Immature natural killer cell (primary cell): Measurements from ENCODE around the gene HGS. TPM values are rescaled to one million over a fixed set of nuclear protein-coding genes. Genes with fewer than 3 reads are reported as not detected.
A peak's percentile ranks its signal among the peaks of the same experiment; 100 is the strongest.
"Not testable (repeated sequence)": the region's sequence is repeated elsewhere in the genome, so short reads cannot be mapped to it uniquely, and the experiment has no call there.

Experiments used
- DNase-seq, 3 donors: peaks; one replicate each; pipeline ENCODE4 v3.0.0; 2022; ENCODE audit warnings: mixed read lengths in 1 of 3
- H3K27ac Mint-ChIP-seq, 6 donors: one replicate each; pipeline ENCODE4 v1.8.0; 2020; ENCODE audit warnings: mixed read lengths in 6 of 6, mild to moderate bottlenecking in 5 of 6, inconsistent platforms in 4 of 6, moderate library complexity in 3 of 6
- H3K27me3 Mint-ChIP-seq, 3 donors: one replicate each; pipeline ENCODE4 v1.8.0; 2020 to 2021; ENCODE audit warnings: low read depth in 3 of 3, mild to moderate bottlenecking in 3 of 3, mixed read lengths in 3 of 3, moderate library complexity in 3 of 3, inconsistent platforms in 1 of 3
- H3K36me3 Mint-ChIP-seq, 3 donors: one replicate each; pipeline ENCODE4 v1.8.0; 2020; ENCODE audit warnings: mixed read lengths in 3 of 3, inconsistent platforms in 2 of 3, mild to moderate bottlenecking in 2 of 3
- H3K4me1 Mint-ChIP-seq, 2 donors: one replicate each; pipeline ENCODE4 v1.8.0; 2020; ENCODE audit warnings: inconsistent platforms in 2 of 2, mild to moderate bottlenecking in 2 of 2, mixed read lengths in 2 of 2, moderate library complexity in 1 of 2
- H3K4me3 Mint-ChIP-seq, 5 donors: one replicate each; pipeline ENCODE4 v1.8.0; 2020; ENCODE audit warnings: mild to moderate bottlenecking in 5 of 5, mixed read lengths in 5 of 5, inconsistent platforms in 3 of 5, moderate library complexity in 3 of 5
- H3K9me3 Mint-ChIP-seq, 6 donors: one replicate each; pipeline ENCODE4 v1.8.0; 2020; ENCODE audit warnings: mild to moderate bottlenecking in 6 of 6, mixed read lengths in 6 of 6, inconsistent platforms in 4 of 6, moderate library complexity in 3 of 6
- polyA plus RNA-seq, 3 donors: library from polyadenylated mRNA; unstranded; fragments of 300-500 nt; fragmentation: Illumina TruSeq; gene quantifications; one replicate each; pipeline ENCODE4 v1.2.3, GENCODE V29; 2021

Gene HGS
- polyA plus RNA-seq, 3 donors from 2014 or later, result 12.4 to 40.4 (median 17.3) TPM

- Mint-ChIP-seq H3K27me3 (peaks cover 0 to 5% (median 0%) of the 10 kb centered on the region in 3 donors), H3K9me3 (no peaks in the 10 kb centered on the region), H3K4me1 (peaks cover 0 to 2% of the 10 kb centered on the region in 2 donors), H3K36me3 (no peaks in the 10 kb centered on the region), H3K4me3 (no peak overlapping the region), H3K27ac (no peak overlapping the region)
- DNase-seq, result no peak
Observed at GRCh38 chr17:81734405-81735263, 50.8 kb downstream of the HGS start.

GRCh38 chr17:81735264-81736102 is 51.7 kb downstream of the HGS start:
- Mint-ChIP-seq H3K4me3 (peak overlapping the region in 1 of 5 donors; percentile 57), H3K4me1 (peaks cover 0 to 2% of the 10 kb centered on the region in 2 donors), H3K27me3 (peaks cover 0 to 5% (median 0%) of the 10 kb centered on the region in 3 donors), H3K27ac (no peak overlapping the region), H3K9me3 (no peaks in the 10 kb centered on the region), H3K36me3 (no peaks in the 10 kb centered on the region)
- DNase-seq, result no peak

- Mint-ChIP-seq H3K4me3 (no peak overlapping the region), H3K27me3 (peaks cover 0 to 5% (median 2%) of the 10 kb centered on the region in 3 donors), H3K27ac (no peak overlapping the region), H3K4me1 (peaks cover 0 to 4% of the 10 kb centered on the region in 2 donors), H3K9me3 (no peaks in the 10 kb centered on the region), H3K36me3 (no peaks in the 10 kb centered on the region)
- no peak for DNase-seq
Observed at GRCh38 chr17:81737947-81738800, 54.4 kb downstream of the HGS start.

DNA sequence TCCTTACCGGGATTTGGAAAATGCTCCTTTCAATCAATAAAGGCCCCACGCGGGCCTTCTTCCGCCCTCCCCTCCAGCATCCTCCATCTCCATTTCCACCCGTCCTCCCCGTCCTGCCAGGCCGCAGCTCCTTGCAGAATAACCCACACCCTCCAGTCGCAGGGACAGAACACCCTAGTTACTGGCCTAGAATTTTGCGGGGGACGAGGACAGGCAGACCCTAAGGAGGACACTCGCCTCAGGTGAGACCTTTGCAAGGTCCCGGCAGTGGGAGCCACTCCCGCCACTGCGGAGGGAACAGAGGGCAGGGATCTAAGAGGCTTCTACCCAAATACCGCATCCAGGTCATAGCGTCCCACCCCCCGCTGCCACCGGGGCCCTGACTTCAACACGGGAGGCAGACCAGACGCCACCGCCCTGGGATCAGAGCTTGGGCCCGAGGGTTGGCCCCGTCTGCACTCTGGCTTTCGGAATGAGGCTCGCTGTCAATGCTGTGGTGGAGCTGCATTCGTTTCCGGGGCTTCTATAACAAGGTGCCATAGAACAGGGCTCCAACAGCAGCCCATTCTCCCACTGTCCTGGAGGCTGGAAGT is 55.1 kb downstream of the HGS start:
- DNase-seq, result no peak
- no peaks in the 10 kb centered on the region for H3K36me3 Mint-ChIP-seq
- no peak overlapping the region for H3K27ac Mint-ChIP-seq
- H3K27me3 Mint-ChIP-seq, result peaks cover 0 to 4% (median 2%) of the 10 kb centered on the region in 3 donors
- H3K4me1 Mint-ChIP-seq, result peaks cover 0 to 4% of the 10 kb centered on the region in 2 donors
- no peaks in the 10 kb centered on the region for H3K9me3 Mint-ChIP-seq
- no peak overlapping the region for H3K4me3 Mint-ChIP-seq

DNA sequence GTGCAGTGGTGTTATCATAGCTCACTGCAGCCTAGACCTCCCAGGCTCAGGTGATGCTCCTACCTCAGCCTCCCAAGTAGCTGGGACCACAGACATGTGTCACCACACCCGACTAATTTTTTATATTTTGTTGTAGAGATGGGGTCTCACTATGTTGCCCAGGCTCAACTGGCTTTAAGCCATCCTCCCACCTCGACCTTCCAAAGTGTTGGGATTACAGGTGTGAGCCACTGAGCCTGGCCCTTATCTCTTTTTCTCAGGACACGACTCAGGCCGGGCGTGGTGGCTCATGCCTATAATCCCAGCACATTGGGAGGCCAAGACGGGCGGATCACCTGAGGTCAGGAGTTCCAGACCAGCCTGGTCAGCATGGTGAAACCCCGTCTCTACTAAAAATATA is 55.8 kb downstream of the HGS start:
- not testable (repeated sequence) for H3K9me3 Mint-ChIP-seq, H3K27me3 Mint-ChIP-seq, DNase-seq, H3K4me3 Mint-ChIP-seq, H3K4me1 Mint-ChIP-seq, H3K36me3 Mint-ChIP-seq, H3K27ac Mint-ChIP-seq

DNA sequence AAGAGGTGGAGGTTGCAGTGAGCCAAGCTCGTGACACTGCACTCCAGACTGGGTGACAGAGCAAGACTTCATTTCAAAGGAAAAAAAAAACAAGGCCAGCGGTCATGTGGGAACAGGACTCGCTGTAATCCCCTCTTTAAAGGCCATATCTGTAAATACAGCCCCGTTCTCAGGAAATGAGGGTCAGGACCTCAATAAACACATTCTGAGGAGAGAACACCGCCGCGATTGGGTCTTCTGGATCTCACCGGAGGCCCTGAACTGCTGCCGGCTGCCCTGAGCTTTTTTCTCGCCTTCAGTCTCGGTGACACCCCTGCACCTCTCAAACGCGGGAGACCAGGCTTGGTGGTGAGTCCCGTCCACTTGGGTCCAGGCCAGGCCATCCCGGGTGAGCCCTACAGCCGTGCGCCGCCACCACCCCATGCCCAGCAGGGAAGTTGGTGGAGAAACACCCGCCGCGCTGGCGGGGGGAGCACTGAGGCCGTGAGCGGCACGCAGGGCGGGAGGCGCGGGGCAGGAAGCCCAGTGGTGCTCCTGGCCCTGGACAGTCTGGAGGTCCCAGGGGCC is 56.7 kb downstream of the HGS start:
- no peak for DNase-seq
- H3K27ac Mint-ChIP-seq, result no peak overlapping the region
- no peaks in the 10 kb centered on the region for H3K36me3 Mint-ChIP-seq
- no peak overlapping the region for H3K4me3 Mint-ChIP-seq
- H3K4me1 Mint-ChIP-seq, result peaks cover 0 to 4% of the 10 kb centered on the region in 2 donors
- H3K9me3 Mint-ChIP-seq, result no peaks in the 10 kb centered on the region
- peaks cover 0 to 4% (median 2%) of the 10 kb centered on the region in 3 donors for H3K27me3 Mint-ChIP-seq

GRCh38 chr17:81741049-81741593 is 57.3 kb downstream of the HGS start:
- Mint-ChIP-seq H3K9me3 (no peaks in the 10 kb centered on the region), H3K36me3 (no peaks in the 10 kb centered on the region), H3K4me1 (peaks cover 0 to 2% of the 10 kb centered on the region in 2 donors), H3K4me3 (no peak overlapping the region), H3K27ac (no peak overlapping the region), H3K27me3 (peaks cover 0 to 4% (median 2%) of the 10 kb centered on the region in 3 donors)
- no peak for DNase-seq

DNA sequence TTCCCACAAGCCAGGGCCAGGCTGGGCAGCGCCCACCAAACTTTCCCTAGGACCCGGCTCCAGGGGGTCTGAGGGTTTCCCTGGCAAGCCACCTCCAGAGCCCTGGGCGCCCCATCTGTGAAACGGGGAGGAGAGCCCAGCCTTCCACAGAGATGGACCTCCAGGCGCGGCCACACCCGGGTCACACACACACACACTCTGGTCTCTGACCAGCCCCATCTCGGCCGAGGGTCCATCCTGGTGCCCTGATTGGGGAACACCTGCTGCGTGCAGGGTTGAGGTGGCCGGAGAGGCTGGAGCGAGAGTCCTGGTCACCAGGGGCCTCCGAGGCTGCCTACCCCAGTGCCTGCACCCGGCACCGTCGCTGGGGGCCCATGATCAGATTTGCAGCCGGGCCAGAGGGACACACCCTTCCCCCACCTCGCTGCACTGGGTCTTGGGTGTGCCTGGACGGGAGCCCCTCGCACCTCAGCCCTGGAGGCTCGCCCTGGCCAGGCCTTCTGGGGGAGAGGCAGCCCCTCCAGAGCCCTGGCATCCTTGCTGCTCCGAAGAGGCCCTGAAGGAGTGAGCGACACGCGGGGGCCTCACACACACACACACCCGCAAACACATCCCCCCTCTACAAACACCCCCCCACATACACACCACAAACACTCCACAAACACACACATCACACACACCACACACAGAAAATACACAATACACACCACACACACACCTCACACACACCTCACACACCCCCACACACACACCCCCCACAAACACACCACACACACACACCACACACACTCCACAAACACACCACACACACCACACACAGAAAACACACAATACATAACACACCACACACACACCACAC is 58.0 kb downstream of the HGS start:
- Mint-ChIP-seq H3K27me3 (peaks cover 0 to 4% (median 2%) of the 10 kb centered on the region in 3 donors), H3K4me3 (peak overlapping the region in 1 of 5 donors; percentile 25), H3K27ac (peak overlapping the region in 1 of 6 donors; percentile 60), H3K4me1 (peaks cover 0 to 2% of the 10 kb centered on the region in 2 donors), H3K36me3 (no peaks in the 10 kb centered on the region), H3K9me3 (no peaks in the 10 kb centered on the region)
- DNase-seq, result no peak

Other genes starting within 250 kb of the HGS start
- 1,000 to 10,000 TPM; 1,637 to 3,074 (median 2,788) TPM for gene ACTG1, start 171.2 kb upstream of the HGS start, polyA plus RNA-seq
- gene FSCN2, start 155.6 kb upstream of the HGS start, polyA plus RNA-seq, result under 1 TPM in 1 of 3 donors, not detected in 2; 0.23 TPM
- 10 to 100 TPM; 11.4 to 25.0 (median 14.5) TPM for gene FAAP100, start 131.7 kb upstream of the HGS start, polyA plus RNA-seq
- 10 to 100 TPM; 51.0 to 73.9 (median 60.3) TPM for gene NPLOC4, start 46.9 kb upstream of the HGS start, polyA plus RNA-seq
- under 1 TPM in 2 of 3 donors, not detected in 1; 0.48 to 0.63 TPM for gene TSPAN10, start 46.8 kb upstream of the HGS start, polyA plus RNA-seq
- gene PDE6G, start 27.5 kb upstream of the HGS start, polyA plus RNA-seq, result 10 to 100 TPM; 75.1 to 98.8 (median 81.4) TPM
- gene OXLD1, start 17.4 kb upstream of the HGS start, polyA plus RNA-seq, result 10 to 100 TPM; 66.4 to 97.9 (median 93.9) TPM
- gene CCDC137, start 17.3 kb upstream of the HGS start, polyA plus RNA-seq, result 10 to 100 TPM in 1 of 3 donors, 1 to 10 TPM in 2; 1.8 to 21.7 (median 6.1) TPM
- gene ARL16, start 214 bp upstream of the HGS start, polyA plus RNA-seq, result 10 to 100 TPM; 31.1 to 75.2 (median 61.8) TPM
- 10 to 100 TPM; 43.1 to 79.4 (median 58.7) TPM for gene MRPL12, start 19.4 kb downstream of the HGS start, polyA plus RNA-seq
- gene SLC25A10, start 28.3 kb downstream of the HGS start, polyA plus RNA-seq, result 1 to 10 TPM; 5.6 to 7.5 (median 5.9) TPM
- gene GCGR, start 120.1 kb downstream of the HGS start, polyA plus RNA-seq, result not detected
- gene MCRIP1, start 149.3 kb downstream of the HGS start, polyA plus RNA-seq, result 100 to 1,000 TPM; 112 to 178 (median 124) TPM
- not detected for gene PPP1R27, start 151.0 kb downstream of the HGS start, polyA plus RNA-seq
- gene P4HB, start 176.5 kb downstream of the HGS start, polyA plus RNA-seq, result 100 to 1,000 TPM; 365 to 534 (median 475) TPM
- 100 to 1,000 TPM; 100 to 245 (median 133) TPM for gene ARHGDIA, start 187.3 kb downstream of the HGS start, polyA plus RNA-seq
- 10 to 100 TPM; 36.2 to 63.3 (median 40.1) TPM for gene ALYREF, start 207.6 kb downstream of the HGS start, polyA plus RNA-seq
- 100 to 1,000 TPM; 339 to 578 (median 348) TPM for gene ANAPC11, start 207.7 kb downstream of the HGS start, polyA plus RNA-seq
- not detected for gene NPB, start 218.2 kb downstream of the HGS start, polyA plus RNA-seq
- gene PCYT2, start 227.4 kb downstream of the HGS start, polyA plus RNA-seq, result 10 to 100 TPM; 44.7 to 59.6 (median 49.5) TPM
- gene SIRT7, start 234.2 kb downstream of the HGS start, polyA plus RNA-seq, result 10 to 100 TPM; 27.2 to 54.7 (median 36.2) TPM
- gene MAFG, start 243.7 kb downstream of the HGS start, polyA plus RNA-seq, result 1 to 10 TPM; 1.1 to 4.8 (median 1.3) TPM